ENCODE data around the gene DENND6B.
"Not testable (repeated sequence)": the region's sequence is repeated elsewhere in the genome, so short reads cannot be mapped to it uniquely, and the experiment has no call there.

Gene DENND6B

GRCh38 chr22:50282361-50283155 lies 44.3 kb downstream of the DENND6B start:
- peak; percentile 83 for DNase-seq

DNA sequence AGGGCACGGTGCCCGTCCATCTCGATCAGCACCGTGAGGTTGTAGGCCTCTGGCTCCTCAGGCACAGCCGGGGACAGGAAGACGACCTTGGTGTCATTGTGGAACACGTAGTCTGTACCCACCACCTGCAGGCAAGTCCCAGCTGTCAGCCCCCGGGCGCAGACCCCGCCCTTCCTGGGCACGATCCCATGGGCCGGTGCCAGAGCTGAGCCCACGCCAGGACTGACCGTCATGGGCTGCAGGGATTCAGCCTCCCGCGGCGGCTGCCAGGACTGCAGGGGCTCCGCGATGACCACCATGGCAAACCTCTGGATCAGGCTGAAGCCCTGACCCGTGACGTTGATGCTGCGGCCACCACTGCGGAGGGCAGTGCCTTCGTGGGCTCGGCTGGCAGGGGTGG lies 44.9 kb downstream of the DENND6B start:
- peak; percentile 10 for DNase-seq

DNA sequence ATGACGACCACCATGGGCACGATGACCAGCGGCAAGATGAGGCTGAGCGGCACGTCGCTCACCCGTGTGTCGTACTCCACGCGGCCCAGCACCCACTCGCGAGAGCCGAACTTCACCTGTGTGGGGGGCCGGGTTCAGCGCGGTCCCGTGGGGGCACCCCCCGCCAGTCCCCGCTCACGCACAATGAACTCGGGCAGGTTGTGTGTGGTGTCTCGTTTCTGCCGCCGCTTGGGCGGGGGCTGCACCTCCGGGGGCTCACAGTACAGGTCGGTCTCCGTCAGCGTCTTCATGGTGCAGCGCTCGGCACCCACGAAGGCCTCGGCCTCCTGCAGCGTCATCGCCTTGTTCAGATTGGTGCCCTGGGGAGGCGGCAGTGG lies 45.4 kb downstream of the DENND6B start:
- no peak for DNase-seq

GRCh38 chr22:50280708-50281383 lies 46.0 kb downstream of the DENND6B start:
- DNase-seq: no peak

GRCh38 chr22:50280022-50280707 lies 46.6 kb downstream of the DENND6B start:
- DNase-seq: no peak

DNA sequence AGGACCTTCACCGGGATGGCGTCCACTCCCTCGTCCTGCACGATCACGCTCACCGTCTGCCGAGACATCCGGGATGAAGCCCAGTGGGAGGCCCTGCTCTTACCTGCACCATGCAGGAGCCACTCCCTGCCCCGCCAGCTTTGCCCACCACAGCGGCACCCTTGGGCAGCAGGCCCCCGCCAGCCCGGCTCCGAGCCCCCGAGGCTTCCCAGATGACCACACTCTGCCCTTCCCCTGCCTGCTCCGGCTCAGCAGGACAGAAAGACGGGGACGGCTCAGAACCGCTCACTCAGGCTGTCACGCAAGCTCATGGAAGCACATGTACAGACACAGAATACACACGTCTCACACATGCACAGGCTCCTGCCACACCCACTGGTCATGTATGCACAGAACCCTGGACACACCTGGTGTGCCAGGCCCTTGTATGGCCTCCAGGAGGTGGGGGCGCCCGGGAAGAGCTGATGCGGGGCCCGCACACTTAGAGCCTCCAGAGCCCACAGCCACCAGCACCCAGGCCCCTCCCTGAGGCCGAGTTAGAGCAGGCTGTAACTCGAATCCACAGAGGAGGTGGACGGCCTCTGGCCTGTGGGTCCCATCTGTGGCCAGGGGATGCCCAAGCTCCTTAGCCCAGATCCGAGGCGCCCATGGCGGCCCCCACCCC lies 47.7 kb downstream of the DENND6B start:
- DNase-seq: no peak

GRCh38 chr22:50278461-50278860 lies 48.4 kb downstream of the DENND6B start:
- DNase-seq: no peak

- no peak for DNase-seq
Measured at GRCh38 chr22:50277761-50278160, 49.1 kb downstream of the DENND6B start.

DNA sequence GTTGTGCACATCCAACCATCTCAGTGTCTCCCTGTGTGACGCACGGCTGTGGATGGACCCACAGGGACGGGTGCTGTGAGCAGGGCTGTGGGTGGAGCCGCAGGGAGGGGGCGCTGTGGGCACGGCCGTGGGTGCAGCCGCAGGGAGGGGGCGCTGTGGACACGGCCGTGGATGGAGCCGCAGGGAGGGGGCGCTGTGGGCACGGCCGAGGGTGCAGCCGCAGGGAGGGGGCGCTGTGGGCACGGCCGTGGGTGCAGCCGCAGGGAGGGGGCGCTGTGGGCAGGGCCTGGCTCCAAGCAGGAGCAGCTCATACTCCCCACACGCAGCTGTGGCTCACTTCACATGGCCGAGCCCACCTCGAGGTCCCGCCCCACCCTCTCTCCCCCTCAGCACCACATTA lies 50.7 kb downstream of the DENND6B start:
- no peak for DNase-seq

DNA sequence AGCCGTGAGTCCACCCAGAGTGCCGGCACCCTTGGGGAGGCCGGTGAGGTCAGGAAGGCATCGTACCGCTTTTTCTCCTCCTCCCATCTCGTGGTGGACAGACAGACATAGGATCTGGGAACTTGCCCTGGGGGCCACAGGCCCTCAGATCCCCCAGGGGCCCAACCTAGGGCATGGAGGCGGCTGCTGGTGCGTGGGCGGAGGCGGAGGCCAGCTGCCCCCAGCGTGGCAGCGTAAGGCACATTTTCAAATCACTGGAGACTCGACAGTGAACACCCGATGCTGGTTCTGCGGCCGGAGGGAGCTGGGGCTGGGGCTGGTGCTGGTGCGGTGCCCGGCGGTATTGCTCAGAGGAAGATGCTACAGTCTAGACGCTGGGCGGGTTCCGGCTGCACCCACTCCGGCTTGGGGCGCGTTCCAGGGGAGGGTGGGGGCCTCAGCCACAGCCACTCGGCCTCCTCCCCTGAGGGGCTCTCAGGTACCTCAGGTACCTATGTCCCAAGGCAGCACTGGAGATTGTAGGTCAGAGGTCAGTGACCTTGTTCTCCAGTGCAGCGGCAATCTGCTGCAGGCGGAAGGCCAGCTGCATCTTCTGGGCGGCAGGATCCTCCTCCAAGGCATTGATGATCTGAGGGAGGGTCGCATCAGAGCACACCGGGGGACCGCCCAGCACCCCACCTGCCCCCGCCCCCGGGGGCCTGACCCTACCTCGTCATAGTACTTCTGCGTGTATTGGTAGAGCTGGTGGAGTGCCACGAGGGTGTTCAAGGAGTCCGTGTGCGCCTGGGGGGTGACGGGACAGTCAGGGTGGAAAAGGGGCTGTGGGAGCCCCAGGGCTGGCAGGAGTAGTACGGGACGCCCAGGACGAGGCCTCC lies 51.4 kb downstream of the DENND6B start:
- no peak for DNase-seq

DNA sequence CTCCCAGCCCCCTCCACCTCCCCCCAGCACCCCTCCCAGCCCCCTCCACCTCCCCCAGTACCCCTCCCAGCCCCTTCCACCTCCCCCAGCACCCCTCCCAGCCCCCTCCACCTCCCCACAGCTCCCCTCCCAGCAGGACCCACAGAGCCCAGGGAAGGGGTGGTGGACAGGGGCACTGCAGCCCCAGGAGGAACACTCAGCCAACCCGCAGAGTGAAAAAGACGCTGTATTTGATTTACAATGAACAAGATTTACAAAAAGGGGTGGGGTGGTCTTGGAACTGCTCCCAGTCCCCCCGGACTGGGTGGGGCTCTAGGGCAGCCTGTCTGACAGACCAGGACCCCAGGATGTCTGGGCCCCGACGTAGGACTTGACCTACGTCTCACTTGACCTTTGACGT lies 52.0 kb downstream of the DENND6B start:
- DNase-seq: no peak

DNA sequence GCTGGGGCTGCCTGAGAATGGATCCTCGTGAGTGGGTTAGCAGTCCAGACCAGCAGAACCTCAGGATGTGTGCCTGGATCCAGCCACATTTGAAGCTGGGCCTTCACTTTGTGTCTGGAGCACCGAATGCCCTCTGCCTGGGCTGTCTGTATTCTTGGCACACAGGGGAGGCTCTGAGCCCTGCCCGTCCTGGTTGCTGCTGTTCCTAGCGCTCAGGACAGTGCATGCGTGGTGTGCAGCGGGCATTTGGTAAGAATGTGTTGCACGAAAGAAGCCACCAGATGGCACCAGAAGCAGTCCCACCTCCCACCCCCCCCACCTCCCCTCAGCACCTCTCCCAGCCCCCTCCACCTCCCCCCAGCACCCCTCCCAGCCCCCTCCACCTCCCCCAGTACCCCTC lies 52.5 kb downstream of the DENND6B start:
- DNase-seq: no peak

- not testable (repeated sequence) for DNase-seq
Measured at GRCh38 chr22:50273781-50274180, 53.0 kb downstream of the DENND6B start.

DNA sequence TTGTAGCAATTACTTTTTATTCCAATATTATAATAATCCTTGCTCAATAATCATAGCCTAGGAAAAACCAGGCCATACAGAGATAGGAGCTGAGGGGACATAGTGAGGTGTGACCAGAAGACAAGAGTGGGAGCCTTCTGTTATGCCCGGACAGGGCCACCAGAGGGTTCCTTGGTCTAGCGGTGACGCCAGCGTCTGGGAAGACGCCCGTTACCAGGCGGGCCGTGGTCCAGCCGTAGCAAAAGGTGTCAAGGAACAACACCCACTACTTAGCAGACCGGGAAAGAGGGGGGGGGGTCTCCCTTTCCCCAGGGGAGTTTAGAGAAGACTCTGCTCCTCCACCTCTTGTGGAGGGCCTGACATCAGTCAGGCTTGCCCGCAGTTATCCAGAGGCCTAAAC lies 53.5 kb downstream of the DENND6B start:
- DNase-seq: not testable (repeated sequence)

DNA sequence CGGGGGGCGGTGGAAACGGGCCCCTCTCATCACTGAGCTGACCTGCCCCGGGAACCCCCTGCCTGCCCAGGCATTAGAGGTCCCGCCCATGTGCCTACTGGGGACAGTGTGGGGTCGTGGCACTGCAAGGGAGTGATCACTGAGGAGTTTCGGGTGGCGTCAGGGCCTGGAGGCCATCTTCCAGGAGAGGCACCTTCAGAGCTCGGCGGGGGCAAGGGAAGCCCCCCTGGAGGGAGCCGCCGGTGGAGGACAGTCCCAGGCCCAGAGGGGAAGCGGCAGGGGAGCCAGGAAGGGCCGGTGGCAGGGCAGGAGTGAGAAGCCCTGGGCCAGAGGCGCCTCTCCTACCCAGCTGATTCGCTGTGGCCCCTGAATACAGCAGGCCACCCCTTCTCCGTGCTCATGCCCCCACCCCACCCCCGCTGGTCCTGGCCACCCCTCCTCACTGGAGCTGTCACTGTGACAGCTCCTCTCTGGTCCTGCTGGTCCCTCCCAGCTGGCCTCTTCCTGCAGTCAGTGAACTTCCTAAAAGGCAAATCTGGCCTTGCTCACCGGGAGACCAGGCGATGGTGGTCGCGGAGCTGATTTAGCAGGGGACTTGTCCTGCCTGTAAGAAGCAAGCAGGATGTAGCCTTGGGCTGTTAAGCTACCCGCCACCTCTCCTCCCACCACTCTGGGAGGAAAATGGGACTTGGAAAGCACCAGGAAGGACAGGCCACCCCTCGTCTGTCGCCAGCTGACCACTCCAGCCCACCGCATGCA lies 54.6 kb downstream of the DENND6B start:
- DNase-seq: no peak

DNA sequence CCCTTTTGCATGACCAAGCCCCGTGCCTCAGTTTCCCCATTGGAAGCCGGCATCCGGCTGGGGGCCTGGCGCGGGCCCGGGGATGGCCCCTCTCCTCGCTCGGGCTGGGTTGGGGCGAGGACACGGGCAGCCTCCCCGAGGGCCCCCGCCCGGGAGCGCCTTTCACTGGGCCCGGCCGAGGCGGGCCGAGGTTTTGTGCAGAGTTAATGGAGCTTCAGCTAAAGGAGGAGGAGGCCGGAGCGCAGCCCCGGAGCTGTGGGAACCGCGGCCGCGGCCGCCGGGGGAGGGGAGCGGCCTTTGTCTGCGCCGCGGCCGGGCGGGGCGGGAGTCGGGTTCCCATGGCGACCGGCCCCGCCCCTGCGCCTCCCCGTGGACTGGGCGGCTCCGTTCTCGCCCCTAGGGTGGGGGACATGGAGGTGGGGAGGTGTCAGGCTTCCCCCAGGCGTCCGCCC lies 55.3 kb downstream of the DENND6B start:
- DNase-seq: peak; percentile 46

- DNase-seq: peak; percentile 10
Measured at GRCh38 chr22:50270666-50271394, 56.0 kb downstream of the DENND6B start.

- DNase-seq: peak; percentile 56
Measured at GRCh38 chr22:50269970-50270665, 56.7 kb downstream of the DENND6B start, which contains the start of gene MAPK11. MAPK11 (minus strand) TSS chr22:50270380; CDS start chr22:50270292, 88 bp downstream.

DNA sequence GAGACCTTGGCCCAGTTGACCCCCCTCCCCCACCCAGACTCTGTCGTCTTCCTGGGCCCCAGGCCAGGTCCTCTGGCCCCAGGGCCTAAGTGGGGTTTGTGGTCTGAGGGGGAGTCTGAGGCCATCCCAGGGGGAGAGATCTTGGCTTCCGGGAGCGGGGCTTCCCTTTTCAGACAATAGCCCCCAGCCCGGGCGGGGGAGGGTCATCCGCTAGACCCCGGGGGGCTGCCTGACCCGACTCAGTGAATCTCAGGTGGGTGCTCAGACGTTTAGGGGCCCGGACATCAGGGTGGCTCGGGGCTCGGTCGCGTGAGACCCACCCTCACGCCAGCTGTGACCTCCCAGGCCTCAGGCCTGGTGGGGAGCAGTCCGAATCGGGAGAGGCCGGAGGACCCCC lies 57.2 kb downstream of the DENND6B start:
- no peak for DNase-seq

DNA sequence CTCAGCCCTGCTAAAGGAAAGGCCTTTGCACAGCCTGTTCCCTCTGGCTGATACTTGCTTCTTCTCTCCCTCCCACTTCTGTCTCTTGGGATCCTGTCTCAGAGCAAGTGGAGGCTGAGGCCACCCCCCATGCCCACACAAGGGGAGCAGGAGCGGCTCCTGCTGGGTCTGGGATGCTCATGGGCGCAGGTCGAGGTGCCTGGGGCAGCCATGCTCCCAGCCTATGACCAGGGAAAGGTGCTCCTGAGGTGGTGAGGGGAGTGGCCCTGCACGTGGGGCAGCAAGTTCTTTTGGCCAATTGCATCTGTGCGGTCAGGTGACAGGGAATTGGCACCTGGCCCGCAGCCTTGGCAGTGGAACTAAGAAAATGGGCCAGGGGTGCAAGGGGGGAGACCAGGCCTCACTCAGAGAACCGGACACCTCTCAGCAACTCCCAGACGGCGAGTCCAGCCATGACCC lies 58.1 kb downstream of the DENND6B start:
- DNase-seq: no peak

Data from NCI-H226 (cell line).